ENCODE measurements around the gene RGS7. TPM values are rescaled to one million over a fixed set of nuclear protein-coding genes. Genes with fewer than 3 reads are reported as not detected.

RGS7 gene
- polyA plus RNA-seq (ENCODE audit: insufficient read length), result not detected

- DNase-seq (ENCODE audit: low read depth), result no peak
These were observed at the start of gene RGS7 for GRCh38 chr1:241356519-241357365. TSS of gene RGS7 (minus strand) at chr1:241357205.

- no peak for DNase-seq (ENCODE audit: low read depth)
These were observed 49.4 kb upstream of the RGS7 start for GRCh38 chr1:241406421-241406820.

GRCh38 chr1:241401156-241401555 lies 44.2 kb upstream of the RGS7 start:
- no peak for DNase-seq (ENCODE audit: low read depth)

DNA sequence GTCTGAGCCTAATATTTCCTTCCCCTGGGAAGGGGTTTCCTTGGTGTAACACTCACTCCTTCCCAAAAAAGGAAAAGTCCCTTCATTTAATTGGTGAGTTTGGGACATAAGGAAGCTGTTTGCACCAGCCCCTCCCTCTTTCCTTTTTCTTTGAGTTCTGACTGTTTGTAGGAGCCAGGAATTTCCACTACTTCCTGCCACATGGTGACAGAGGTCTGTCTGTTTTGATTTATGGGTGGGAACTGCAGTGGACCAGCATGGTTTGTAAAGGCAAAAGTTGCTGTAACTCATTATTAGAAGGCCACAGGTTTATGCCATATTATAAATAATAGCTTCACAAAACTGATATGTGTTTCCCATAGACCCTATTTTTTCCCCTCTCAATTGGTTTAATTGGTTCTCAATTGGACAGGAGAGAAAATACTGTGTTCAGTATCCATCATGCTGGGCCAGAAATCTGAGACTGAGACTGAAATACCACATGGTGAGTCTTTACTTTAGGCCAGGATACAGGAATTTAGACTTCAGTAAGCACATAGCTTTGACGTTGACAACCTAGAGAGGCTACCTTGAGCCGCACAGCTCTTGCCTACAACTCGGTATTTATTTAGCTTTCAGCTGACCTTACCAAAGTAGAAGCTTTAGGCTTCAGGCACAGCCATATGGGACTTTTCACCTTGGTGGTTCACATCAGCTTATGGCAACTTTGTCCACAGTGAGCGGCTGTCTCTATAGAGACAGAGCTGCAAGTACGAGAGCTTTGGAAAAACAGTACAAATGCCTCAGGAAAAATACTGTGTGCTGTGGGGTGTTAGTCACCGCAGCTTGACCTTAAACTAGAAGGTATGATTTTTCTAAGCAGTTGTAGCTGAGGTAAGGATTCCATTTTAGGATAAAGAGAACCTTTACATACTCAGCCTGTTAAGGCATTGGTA lies 40.0 kb upstream of the RGS7 start:
- no peak for DNase-seq (ENCODE audit: low read depth)

DNA sequence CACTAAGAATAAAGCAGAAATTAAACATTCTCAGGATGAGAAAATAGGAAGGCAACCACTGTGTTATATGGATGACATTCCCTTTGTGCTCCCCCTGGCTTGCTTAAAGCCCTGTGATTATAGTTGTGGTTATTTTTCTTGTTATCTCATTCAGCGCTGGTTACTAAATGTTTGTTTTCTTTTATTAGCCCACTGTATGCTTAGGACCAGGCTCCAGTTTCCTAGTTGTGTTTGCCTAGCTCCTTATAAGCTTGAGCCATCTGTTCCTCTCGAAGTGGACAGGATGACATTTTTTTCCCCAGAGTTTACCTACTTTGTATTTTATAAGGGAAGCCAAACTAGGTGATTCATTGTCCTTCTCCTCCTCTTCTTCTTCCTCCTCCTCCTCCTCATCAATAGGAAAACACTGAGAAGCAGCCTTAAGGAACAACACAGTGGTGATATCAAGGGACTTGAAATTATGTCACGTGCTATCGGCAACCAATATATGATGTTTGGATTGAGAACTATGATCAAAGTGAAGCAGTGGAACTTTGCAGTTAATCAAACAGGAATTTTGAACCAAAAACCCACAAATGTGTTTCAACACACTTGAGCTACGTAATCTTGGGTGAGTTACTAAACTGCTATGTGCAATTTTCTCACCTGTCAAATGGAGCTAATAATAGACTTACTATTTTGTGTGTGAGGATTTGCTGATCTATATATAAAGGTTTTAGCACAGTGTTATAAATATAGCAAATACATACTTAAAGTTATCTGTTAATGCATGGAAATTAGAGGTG lies 35.1 kb upstream of the RGS7 start:
- no peak for DNase-seq (ENCODE audit: low read depth)

GRCh38 chr1:241390526-241390925 lies 33.5 kb upstream of the RGS7 start:
- DNase-seq (ENCODE audit: low read depth), result no peak

GRCh38 chr1:241389400-241389799 lies 32.4 kb upstream of the RGS7 start:
- DNase-seq (ENCODE audit: low read depth), result no peak

GRCh38 chr1:241387216-241387615 lies 30.2 kb upstream of the RGS7 start:
- DNase-seq (ENCODE audit: low read depth), result no peak

DNA sequence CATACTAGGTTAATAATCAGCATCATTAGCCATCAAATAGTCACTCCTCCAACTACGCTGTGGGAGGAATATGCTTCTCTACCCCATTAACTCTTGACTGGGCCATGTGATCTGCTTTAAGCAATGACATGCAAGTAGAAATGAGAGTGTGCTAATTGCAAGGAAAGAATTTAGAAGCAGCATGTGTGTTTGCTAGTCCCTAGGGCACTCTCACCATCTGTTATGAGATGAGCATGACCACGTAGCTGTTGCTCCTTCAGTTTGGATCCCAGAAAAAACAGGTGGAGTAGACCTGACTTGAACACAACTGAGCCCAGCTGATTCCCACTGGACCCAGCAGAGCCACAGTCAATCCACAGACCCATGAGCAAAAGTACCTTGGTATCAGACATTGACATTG lies 19.7 kb upstream of the RGS7 start:
- no peak for DNase-seq (ENCODE audit: low read depth)

DNA sequence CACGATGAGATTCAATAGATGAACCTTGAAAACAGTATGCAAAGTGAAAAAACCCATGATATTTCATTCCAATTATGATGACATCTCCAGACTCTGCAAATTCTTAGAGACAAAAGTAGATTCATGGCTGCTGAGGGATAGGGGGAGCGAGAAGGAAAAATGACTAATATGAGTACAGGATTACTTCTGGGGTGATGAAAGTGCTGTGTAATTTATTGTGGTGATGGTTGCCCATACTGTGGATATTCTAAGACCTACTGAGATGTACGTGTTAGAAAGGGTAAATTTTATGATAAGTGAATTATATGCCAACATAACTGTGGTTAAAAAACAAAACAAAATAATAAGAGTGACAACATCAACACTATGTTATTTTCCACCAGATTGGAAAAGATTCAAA lies 18.9 kb upstream of the RGS7 start:
- DNase-seq (ENCODE audit: low read depth), result no peak

DNA sequence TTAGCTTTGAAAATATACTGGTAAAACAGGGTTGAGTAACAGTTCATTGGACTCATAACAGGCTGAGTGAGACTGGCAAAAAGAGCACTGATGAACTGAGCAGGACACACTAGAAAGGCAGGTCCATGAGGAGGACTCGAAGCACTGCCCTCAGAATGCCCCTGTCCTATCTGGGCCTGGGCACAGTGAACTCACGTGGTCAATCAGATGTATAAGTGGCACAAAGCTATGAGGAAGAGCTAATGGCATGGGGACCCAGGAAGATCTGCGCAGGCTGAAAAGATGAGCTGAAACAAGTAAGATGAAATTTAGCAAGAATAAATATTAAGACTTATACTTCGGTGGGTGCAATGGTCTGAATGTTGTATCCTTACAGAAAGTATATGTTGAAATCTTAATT lies 9.2 kb upstream of the RGS7 start:
- no peak for DNase-seq (ENCODE audit: low read depth)

DNA sequence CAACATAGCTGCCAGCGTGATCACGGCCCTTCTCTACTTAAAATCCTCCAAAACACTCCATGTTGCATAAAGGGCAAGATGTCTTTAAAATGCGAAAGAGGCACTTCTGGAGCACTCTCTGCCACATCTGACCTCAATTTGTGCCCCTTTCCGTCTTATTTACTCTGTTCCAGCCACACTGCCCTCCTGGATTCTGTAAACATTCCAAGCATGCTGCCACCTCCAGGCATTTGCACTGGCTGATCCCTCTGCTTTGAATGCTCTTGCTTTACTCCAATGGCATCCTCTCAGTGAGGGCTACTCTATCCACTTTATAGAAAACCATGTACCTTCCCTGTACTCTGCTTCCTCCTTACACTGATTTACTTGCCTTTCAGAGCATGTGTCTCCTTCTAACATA lies 5.3 kb upstream of the RGS7 start:
- no peak for DNase-seq (ENCODE audit: low read depth)

GRCh38 chr1:241357366-241358340 lies 648 bp upstream of the RGS7 start:
- no peak for DNase-seq (ENCODE audit: low read depth)

GRCh38 chr1:241356187-241356518 lies 852 bp downstream of the RGS7 start:
- no peak for DNase-seq (ENCODE audit: low read depth)

GRCh38 chr1:241355311-241356010 lies 1.5 kb downstream of the RGS7 start:
- DNase-seq (ENCODE audit: low read depth), result no peak

DNA sequence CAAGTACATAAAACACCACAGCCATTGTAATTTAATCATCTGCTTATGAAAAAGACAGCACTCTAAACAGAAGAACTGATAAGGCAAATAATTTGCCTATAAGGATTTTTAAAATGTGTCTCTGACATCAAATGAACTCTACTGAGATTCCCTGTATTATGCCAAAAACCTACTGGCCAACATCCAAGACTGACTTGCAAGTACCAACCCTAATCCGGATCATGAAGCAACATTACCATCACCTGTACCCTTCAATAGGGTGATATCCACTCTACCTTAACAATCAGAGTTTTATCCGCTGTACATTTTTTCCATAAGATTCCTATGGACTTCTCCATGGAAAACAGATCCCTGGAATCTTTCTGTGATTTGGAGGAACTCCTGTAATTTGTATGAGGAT lies 4.6 kb downstream of the RGS7 start:
- DNase-seq (ENCODE audit: low read depth), result no peak

DNA sequence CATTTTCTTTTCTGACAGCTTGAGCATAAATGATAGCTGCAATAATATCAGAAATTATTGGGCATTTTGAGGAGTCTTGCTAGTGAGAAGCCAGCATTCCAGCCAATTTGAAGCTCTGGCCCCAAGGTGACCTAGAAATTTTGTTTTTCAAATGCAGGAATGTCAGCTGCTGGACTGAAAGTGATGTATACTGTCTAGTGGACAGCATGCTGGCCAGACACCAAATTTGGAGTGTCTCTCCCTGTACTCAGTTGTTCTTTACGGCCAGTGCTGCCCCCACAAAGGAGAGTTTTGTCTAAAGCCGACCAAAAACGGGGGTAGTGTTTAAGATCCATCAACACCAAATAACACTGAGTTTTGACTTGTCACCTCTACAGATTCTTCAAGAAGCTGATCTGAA lies 5.2 kb downstream of the RGS7 start:
- no peak for DNase-seq (ENCODE audit: low read depth)

GRCh38 chr1:241343956-241344355 lies 13.0 kb downstream of the RGS7 start:
- no peak for DNase-seq (ENCODE audit: low read depth)

DNA sequence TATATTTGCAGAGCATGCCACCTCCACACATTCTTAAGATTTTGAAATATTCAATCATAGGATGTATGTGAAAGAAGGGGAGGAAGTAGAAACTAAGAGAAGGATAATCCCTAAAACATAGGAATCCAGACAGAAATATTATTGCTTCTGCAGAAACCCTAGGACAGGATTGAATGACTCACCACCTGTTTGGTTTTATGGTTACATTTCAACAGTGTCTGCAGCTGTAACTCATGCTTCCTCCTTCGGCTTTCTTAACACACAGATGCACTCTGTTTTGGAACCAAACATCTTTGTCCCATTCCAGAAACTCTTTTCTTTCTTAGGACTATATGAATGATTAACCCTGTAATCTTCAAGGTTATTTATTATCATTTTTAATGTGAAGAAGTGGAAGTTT lies 20.7 kb downstream of the RGS7 start:
- DNase-seq (ENCODE audit: low read depth), result no peak

- no peak for DNase-seq (ENCODE audit: low read depth)
These were observed 24.0 kb downstream of the RGS7 start for GRCh38 chr1:241332987-241333386.
